ENCODE data around the gene AMOTL2.

GRCh38 chr3:134366928-134367811 is 7.1 kb downstream of the AMOTL2 start:
- peak; percentile 13 for TF ChIP-seq POLR2AphosphoS5 (IDR thresholded peaks at IDR 0.05; ENCODE audit: insufficient read depth, low read depth, low read length)
- TF ChIP-seq CTCF (IDR thresholded peaks at IDR 0.05; ENCODE audit: extremely low read depth in 1 of 2, insufficient read depth in 1 of 2, low read depth in 1 of 2, low read length in 2 of 2), result peak in 1 of 2 donors; percentile 17
- no peak for TF ChIP-seq MAX (IDR thresholded peaks at IDR 0.05; ENCODE audit: insufficient read depth, insufficient read length)
- no peak for TF ChIP-seq FOS (IDR thresholded peaks at IDR 0.05; ENCODE audit: borderline replicate concordance, insufficient read depth, low read length)

Data from endothelial cell of umbilical vein (primary cell).